Smooth muscle cell of the brain vasculature (primary cell): ENCODE data around the gene ULK2.
"Not testable (repeated sequence)": the region's sequence is repeated elsewhere in the genome, so short reads cannot be mapped to it uniquely, and the experiment has no call there.

Source experiments
- DNase-seq: peaks from one replicate; pipeline ENCODE4 v3.0.0-alpha.2; 2012; ENCODE audit warnings: low read depth, low spot score

ULK2 gene

DNA sequence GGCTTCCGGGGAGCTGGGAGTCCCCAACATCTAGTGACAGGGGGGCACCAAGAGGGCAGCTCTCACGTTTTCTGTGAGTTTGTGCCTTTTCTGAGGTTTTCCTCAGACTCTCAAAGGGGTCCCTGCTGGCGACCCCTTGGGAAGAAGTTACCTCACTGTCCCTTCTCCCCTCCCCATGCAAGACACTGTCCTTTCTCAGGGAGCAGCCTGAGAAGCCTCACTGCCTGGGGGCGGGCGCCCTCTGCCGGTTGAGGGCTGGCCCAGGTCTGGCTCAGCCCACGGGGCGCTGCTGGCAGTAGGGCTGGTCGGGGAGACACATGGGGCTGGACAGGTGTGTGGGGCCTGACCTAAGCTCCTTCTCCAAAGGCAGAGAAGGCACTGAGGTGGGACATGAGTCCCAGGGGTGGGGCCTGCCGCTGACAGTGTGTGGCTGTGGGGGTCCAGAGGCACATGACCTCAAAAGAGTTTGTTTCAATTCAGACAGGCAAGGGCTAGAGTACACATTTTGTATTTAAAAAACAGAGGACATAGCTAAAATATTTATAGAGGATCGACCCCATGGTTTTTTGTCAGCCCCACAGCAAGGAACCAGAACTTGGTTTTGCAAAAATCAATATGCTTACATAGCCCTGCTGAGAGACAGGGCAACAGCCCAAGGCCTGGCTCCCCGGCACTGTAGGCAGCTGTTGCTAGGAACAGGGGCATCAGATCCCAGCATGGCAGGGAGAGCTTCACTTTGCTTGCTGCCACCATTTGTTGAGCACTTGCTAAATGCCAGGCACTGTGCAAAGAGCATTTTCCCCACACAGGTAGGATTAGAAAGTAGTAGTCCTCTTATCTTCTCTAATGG lies 101.1 kb downstream of the ULK2 start:
- no peak for DNase-seq

DNA sequence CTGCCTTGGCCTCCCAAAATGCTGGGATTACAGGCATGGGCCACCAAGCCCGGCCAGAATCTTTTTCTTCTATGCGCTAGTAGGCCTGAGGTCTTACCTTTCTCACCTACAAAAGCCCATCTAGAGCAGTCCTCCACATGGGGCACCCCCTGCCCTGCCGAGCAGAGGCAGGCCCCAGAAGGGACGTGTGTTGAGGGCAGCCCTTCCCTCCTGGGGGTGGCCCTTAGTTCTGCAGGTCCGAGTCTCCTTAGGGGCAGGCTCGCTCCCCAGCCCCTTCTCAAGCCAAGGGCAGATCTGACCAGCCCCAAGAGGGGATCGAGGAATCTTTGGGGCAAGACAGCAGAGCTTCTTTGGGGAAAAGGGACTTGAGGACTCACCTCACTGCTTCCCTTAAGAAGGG lies 101.7 kb downstream of the ULK2 start:
- no peak for DNase-seq

DNA sequence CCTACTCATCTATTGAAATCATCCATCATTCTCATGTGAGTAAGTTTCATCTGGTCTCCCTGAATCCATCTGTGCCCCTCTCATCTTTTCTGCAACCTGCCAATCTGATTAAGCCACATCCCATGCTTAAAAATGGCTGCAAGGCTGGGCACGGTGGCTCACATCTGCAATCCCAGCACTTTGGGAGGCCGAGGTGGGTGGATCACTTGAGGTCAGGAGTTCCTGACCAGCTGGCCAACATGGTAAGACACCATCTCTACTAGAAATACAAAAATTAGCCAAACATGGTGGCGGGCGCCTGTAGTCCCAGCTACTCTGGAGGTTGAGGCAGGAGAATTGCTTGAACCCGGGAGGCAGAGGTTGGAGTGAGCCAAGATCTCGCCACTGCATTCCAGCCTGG lies 103.7 kb downstream of the ULK2 start:
- not testable (repeated sequence) for DNase-seq

DNA sequence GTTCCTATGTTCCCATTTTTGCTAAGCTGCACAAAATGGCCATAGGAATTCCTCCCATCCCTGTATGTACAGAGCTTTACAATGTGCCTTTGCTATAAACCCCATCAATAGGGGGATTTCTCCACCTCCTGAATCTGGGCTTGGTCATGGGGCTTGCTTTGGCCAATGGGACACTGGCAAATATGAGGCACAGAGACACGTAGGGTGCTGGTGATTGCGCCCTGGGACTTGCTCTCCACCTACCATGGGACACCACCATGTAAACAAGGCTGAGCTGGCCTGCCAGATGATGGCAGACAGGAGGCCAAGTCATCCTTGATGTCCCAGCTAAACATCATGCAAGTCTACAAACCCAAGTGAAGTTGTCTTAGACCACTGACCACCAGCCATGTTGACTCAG lies 104.3 kb downstream of the ULK2 start:
- no peak for DNase-seq

DNA sequence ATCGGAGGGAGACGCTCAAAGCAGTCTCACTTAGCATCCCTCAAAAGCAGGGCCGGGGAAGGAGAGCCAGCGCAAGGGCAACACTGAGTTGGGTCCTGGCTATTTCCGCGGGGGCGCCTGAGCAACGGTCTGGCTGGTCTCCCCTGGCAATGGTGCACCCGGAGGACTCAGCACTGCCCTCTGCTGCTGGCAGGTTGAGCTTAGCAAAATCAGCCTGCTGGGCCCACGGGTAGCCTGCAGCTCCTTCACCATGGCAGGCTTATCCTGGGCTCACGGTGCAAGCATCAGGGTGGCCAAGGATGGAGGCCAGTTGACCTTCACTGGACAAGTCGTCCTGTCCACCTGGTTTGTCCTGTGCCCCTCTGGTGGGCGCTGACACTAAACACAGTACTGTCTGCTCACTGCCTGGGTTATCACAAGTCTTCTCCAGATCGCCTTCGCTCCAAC lies 105.2 kb downstream of the ULK2 start:
- DNase-seq = no peak

DNA sequence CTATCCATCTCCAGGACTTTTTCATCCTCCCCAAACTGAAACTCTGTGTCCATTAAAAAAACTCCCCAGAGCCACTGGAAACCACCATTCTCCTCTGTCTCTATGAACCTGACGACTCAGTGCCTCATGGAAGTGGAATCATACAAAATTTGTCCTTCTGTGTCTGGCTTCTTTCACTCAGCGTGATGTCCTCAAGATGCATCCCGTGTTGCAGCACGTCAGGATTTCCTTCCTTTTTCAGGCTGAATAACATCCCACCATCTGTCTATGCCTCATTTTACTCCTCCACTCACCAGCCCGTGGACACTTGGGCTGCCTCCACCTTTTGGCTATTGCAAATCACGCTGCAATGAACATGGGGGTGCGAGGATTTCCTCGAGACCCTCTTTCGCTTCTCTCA lies 107.0 kb downstream of the ULK2 start:
- no peak for DNase-seq

DNA sequence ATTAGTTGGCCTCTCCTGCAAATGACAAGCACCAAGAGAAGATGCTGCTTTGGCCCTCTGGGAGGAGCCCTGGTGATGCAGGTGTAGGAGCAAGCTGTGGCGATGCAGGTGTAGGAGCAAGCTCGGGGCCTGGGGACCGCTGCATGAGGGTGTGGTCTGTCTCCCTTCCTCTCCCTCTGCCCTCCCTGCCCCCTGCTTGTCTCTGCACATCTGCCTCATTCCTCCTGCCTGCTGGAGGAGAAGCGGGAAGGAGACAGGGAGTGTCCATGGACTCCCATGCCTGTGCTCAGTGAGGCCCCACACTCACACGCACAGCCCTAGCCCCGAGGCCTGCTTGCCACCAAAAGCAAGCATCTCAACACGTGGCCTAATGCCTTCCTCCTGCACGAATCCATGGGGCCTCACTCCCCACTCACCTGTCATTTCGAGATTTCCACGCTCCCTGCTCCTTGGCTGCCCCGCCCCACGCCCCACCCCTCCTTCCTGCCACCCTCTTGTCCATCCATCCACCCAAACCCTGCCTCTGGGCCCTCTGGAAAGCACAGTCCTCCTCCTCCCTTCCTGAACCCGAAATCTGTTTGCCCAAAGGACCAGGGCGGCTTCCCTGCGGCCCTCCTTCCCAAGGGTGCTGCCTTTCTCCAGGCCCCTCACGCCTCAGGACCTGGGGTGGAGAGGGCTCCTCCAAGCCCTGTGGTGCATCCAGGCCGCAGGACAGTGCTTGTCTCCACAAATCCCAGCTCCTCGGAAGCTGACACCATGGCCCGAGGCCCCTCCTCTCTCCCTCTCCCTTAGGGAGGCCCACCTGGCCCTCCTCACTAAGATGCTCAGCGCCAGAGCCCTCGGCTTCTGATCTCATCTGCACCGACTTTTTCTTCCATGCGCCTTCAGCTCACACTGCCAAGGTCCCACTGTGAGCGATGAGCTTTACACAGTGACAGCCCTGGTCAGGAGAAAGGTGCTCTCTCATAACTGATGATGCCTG lies 107.9 kb downstream of the ULK2 start:
- no peak for DNase-seq

DNA sequence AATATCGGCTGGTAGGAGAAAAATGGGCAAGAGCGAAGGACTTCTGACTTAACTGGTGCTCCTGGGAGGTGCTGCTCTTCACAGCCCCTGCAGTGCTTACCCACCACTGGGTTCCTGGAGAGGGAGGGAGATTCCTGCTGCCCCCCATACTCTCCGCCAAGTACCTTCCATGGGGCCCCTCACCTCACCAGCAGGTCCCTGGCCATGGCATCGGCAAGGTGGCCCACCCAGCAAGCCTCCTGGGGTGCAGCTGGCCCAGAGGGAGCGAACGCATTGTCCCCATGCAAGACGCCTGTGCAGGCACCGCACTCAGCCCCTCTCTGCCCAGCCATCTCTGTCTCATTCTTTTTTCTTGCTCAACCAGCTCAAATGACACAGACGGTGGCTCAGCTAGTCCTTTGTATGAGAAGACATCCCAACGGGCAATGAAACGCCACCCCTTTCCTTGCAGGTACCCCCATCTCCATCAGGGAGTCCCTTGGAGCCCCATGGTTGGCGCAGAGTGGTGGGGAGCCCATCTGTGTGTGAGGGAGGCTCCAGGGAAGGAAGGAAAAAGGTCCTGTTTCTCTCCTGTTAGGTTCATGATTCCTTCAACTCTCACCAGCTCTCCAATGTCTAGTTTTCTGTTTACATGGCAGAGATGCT lies 110.1 kb downstream of the ULK2 start:
- no peak for DNase-seq

DNA sequence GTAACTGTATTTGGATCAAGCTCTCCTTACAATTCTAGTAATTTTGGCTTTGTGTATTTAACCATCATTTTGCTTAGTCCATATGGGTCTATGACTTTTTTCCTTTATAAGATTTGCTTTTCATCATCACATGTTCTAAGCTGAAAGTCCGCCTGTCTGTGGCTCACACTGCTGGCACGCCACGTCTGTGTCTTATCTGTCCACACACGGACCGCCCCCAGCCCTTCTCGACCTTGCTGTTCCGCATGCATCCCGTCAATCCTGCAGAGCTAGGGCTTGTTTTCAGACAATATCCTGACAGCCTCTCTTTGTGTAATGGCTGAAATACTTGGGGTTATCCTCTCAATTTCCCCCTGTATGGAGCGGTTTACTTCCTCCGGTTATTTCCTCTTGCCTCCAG lies 111.2 kb downstream of the ULK2 start:
- DNase-seq = no peak

DNA sequence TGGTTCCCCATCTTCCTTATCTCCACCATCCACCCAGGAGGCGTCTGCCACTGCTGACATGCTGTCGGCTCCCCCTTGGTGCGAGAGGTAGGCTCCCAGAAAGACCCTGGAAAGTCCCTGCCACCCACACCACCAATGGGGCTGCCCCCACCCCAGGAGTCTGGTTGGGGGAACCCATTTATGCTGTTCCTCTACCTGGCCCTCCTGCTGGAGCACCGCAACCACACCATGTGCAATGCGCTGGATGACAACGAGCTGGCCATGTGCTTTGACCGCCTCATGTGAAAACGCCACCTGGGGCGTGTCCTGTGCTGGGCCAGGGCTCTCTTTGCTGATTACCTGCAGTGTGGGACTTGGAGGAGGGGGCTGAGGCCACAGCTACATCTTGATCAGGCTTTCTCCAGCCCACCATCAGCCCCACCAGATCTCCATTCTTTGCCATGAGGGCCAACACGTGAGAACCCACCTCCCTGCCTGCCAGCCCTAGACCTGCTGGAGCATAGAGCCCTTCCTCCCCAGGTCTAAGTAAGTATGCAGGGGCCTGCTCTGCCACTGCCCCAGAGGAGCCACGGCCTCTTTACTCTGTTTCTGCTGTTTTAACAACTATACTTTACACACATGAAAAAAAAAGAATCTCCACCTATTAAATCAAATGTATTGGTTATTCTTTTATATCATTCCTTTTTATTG lies 111.8 kb downstream of the ULK2 start:
- no peak for DNase-seq

DNA sequence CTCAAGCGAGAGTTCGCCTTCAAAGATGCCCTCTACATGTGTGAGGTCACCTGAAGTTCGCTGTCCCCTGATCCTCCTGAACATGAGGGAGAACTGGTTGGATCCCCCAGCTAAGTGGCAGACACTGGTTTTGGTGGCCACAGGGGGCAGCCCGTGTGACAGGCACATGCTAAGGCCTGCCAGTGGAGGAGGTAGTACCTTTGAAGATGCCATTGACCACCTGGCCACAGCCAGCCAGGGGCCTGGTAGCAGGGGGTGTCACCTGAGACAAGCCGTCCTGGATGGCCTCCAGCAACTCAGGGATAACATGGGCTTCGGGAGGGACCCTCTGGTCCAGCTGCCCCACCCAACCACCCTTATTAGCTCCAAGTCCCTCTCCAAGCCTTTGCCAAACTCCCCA lies 112.3 kb downstream of the ULK2 start:
- no peak for DNase-seq

DNA sequence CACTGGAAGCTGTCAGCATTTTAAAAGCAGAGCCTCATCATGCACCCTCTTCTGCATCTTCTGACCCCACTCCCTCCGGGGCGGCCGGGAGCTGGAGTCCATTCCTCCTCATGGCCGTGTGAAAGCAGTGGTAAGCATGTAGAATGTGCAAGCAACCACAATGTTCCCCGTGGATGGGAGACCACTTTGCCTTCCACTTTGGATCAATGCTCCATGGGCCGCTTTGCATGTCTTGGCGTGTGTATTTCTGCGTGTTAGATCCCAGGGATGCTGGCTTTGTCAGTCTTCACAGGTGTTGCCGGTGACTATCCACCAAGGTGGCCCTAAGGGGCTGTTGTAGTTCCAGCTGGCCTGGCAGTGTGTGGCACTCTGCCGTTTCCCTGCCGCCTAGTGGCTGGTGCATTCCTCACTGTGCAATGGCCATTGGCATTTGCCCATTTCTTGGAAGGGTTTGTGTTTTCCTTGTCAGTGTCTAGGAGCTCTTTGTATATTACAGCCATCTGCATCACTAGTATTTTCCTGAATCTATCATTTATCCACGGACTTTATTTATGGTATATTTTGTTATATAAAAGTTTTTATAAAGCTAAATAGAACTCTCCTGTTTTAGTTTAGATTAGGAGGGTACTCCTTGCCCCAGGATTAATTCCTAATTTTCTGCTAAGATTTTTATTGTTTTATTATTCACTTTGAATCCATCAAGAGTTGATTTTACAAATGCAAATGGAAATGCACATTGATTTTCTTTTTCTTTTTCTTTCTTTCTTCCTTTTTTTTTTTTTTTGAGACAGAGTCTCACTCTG lies 113.9 kb downstream of the ULK2 start:
- no peak for DNase-seq

DNA sequence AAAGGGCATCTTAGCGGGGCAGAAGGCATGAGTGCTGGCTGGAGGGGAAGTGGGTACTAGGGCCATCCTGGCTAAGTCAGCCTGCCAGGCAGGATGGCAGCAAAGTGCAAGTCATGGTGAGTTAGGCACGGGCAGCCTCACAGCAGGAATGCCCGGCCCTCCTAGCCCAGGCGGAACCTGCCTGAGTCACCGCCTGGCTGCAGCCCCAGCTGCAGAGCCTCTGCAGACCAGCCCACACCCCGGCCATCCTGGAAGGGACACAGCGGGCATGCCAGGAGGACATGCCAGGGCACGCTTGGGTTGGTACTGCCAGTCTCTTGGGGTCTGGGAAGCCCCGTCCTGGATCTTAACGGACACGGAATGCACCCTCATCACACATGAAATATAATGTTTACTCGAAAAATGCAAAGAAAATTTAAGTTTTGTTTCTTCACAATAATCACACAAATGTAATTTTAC lies 114.7 kb downstream of the ULK2 start:
- DNase-seq = no peak

DNA sequence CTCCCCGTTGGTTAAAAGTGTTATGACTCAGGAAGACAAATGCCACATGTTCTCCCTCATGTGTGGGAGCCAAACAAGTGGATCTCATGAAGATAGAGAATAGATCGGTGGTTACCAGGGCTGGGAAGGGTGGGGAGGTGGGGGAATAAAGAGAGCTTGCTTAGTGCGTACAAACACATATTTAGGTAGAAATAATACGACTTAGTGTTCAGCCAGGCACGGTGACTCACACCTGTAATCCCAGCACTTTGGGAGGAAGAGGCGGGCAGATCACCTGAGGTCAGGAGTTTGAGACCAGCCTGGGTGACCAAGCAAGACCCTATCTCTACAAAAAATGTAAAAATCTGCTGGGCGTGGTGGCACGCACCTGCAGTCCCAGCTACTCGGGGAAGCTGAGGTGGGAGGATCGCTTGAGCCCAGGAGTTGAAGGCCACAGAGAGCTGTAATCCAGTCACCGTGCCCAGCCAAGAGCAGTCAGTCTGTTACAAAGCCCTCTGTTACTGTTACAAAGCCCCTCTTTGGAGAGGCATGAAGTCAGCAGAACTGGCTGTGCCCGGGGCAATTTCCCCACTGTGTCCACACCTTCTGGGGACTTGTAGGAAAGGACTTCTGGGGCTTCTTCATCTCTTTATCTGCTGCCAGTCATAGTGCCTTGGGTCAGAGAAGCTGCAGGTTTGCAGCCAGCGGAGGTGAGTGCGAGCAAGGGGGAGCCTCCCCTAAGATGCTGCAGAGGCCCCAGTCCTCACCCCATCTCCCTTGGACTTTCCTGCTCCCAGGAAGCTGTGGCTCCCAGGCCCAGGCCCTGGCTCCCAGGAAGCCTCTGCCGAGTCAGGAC lies 115.3 kb downstream of the ULK2 start:
- no peak for DNase-seq

DNA sequence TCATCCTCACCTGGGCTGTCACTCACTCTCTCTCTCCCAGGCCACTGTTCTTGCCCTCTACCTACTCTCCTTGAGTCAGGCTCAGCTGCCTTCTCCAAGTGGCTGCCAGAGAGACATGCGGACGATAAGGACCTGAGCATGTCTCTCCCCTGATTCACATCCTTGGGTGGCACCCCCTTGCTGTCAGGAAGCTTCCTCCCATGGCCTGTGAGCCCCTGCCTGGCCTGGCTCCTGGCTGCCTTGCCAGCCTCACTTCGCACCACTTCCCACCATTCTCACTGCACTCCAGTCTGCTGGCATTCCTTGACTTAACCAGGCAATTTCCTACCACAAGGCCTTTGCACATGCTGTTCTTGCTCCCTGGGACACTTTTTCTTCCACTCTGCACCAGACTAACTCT lies 116.9 kb downstream of the ULK2 start:
- no peak for DNase-seq

DNA sequence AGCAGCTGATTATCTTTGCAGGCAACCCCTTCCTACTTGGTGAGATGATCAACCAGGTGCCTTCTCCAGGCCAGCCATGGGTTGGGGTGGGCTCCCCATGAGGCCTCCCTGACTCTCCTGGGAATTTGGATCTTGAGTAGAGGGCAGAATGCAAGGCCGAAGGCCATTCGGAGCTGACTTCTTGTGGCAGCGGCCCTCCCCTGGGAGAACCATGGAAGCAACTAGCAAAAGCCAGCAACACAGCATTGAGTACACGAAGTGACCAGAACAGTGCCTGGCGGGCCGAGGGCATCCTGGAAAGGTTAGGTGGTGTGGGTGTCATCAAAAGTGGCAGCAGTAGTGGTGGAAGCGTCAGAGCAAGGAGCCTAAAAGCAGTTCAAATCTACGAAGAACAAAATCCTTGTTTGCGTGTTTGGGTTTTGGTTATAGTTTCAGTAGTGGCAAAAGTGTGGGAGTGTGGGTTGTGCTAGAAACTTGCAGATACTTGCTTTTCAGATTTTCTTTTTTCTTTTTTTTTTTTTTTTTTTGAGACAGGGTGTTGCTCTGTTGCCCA lies 117.6 kb downstream of the ULK2 start:
- no peak for DNase-seq

DNA sequence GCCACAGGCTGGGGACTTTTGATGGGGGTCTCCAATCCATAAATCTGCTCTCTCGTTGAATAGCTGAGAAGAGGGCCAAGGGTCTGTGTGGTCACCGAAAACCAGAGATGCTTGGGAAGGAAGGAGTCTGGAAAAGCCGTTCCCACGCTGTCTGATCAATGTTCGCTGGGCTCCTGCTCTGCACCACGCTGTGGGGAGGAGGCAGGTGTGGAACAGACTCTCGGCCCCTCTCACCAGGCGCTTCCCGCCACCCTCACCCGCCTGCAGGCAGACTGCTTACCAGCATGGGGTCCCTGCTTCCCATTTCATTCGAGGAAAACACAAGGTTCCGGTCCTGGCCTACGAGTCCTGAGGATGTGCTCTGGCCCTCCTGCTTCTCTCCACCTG lies 118.9 kb downstream of the ULK2 start:
- no peak for DNase-seq

DNA sequence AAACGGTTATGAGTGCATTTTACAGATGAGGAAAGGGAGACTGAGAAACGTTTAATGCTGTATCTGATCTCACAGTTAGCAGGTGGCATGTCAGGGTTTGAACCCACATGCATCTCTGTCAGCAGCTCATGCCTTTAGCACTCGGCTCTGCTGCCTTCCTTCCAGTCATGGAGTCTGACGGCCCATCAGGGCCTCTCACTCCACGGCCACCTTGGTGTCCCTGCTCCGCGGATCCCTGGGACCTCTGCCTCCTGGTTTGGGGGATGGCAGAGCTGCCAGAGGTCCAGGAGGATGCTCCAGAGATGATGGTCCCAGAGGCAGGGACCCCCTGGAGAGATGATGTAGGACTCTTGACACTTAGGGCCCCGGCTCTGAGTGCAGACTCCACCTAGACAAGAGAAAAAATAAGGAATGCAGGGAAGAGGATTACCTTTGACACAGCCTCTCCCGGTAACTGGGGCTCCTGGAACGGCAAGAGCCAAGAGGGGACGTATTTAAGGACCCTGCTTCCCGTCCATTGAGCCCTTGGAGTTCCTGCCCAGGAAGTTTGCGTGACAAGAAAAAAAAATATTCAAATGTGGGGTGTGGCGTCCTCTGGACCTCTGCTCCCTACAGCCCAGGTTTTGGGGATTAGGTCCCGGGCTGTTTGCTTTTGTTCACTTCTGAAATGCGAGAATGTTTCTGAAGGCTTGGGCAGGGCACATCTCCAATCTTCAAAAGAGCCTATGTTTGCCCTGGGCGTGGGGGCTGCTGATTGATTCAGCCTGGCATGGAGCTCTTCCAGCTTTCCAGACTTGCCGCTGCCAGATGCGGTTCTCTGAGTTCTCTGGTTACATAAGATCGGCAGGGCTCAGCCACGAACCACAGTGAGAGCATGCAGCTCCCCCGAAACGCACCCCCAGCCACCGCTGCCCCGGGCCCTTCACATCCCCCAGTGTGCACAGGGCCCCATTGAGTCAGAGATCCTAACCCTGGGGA lies 119.6 kb downstream of the ULK2 start, which contains the start of gene ALDH3A1:
Gene ALDH3A1 (minus strand): TSS at position 470 of the 978 bp plus-strand sequence. CDS start 3,169 bp downstream, outside the sequence.
- no peak for DNase-seq
